K562 (cell line): ENCODE data around the gene HS6ST1. TPM values are rescaled to one million over a fixed set of nuclear protein-coding genes. Genes with fewer than 3 reads are reported as not detected.

ENCODE experiments used
- ATAC-seq: fragments of 200-7000 bp; cut with Tn5 transposase; 3 replicates; pipeline ENCODE4 v1.9.1; 2020; ENCODE audit warnings: moderate library complexity
- BruUV-seq: library from RNA; stranded (reverse); fragments of 400-500 nt; replicated peaks from 2 replicates; lab custom pipeline; 2021; lab: Mats Ljungman, UMichigan
- CTCF ChIA-PET: fragments of 300-600 bp; formaldehyde crosslinking; extraction: SDS; loops from one replicate; lab custom pipeline; 2021; ENCODE audit warnings: low intra/inter-chr PET ratio; lab: Yijun Ruan, JAX
- POLR2A ChIA-PET: fragments of 300-600, 350-650 bp; sonication (Branson Sonifier 250); formaldehyde crosslinking; extraction: SDS; loops from one replicate; lab custom pipeline; 2021; ENCODE audit warnings: antibody characterized with exemption, inconsistent platforms; lab: Yijun Ruan, JAX
- DNase-seq, 4 experiments: peaks; one replicate each; pipeline versions ENCODE4 v3.0.0 to v3.0.0-alpha.2; 2011 to 2018; ENCODE audit warnings: low spot score in 3 of 4, mixed read lengths in 3 of 4; ENCODE audit errors: extremely low read depth in 1 of 4
- FAIRE-seq: peaks from 2 replicates; lab custom pipeline; 2011; peaks lifted over from hg19 to GRCh38; lab: Jason Lieb, UNC
- H2AFZ ChIP-seq: 2 replicates; pipeline ENCODE4 v1.6.0; 2011; ENCODE audit warnings: low read depth, low read length, control low read depth, inconsistent platforms
- H3K27ac ChIP-seq: fragments of 200-600 bp; 3 replicates; pipeline ENCODE4 v1.8.0; 2011; ENCODE audit warnings: low read depth, mild to moderate bottlenecking, control low read depth, inconsistent platforms, low read length, moderate library complexity, mixed read lengths; ENCODE audit errors: extremely low read depth
- H3K27me3 ChIP-seq, 2 experiments: fragments of 300-600 bp in 1 of 2; 2 replicates in 1 of 2; 3 replicates in 1 of 2; pipeline versions ENCODE4 v1.6.0 to v1.8.0; 2011; ENCODE audit warnings: inconsistent platforms in 2 of 2, low read length in 2 of 2, mild to moderate bottlenecking in 1 of 2, mixed read lengths in 1 of 2, moderate library complexity in 1 of 2; ENCODE audit not compliant: control insufficient read depth in 2 of 2, insufficient read depth in 2 of 2
- H3K36me3 ChIP-seq: fragments of 300-600 bp; 3 replicates; pipeline ENCODE4 v1.8.0; 2011; ENCODE audit warnings: mild to moderate bottlenecking, low read length, inconsistent platforms; ENCODE audit not compliant: control insufficient read depth, insufficient read depth
- H3K4me1 ChIP-seq, 2 experiments: fragments of 200-600 bp in 1 of 2; replicated peaks in 1 of 2; 2 replicates in 1 of 2; 3 replicates in 1 of 2; pipeline versions ENCODE4 v1.5.1 to v1.8.0; 2011; ENCODE audit warnings: inconsistent platforms in 2 of 2, low read length in 2 of 2, mild to moderate bottlenecking in 1 of 2, mixed read lengths in 1 of 2, moderate library complexity in 1 of 2; ENCODE audit not compliant: control insufficient read depth in 2 of 2, insufficient read depth in 2 of 2
- H3K4me2 ChIP-seq: 2 replicates; pipeline ENCODE4 v1.6.1; 2011; ENCODE audit warnings: low read length, control low read depth, inconsistent platforms, mixed read lengths; ENCODE audit not compliant: insufficient read depth
- H3K4me3 ChIP-seq: fragments of 200-600 bp; sonication (generic), shearing (Covaris generic); 2 replicates; pipeline ENCODE4 v1.5.1; 2016; ENCODE audit warnings: control low read depth, inconsistent platforms
- H3K79me2 ChIP-seq: fragments of 200-600 bp; 3 replicates; pipeline ENCODE4 v1.8.0; 2011; ENCODE audit warnings: low read length, inconsistent platforms; ENCODE audit not compliant: control insufficient read depth, insufficient read depth
- H3K9ac ChIP-seq, 2 experiments: 2 replicates each; pipeline versions ENCODE4 v1.6.0 to v1.6.1; 2011; ENCODE audit warnings: low read depth in 2 of 2, low read length in 2 of 2, control low read depth in 1 of 2, inconsistent platforms in 1 of 2, mild to moderate bottlenecking in 1 of 2, mixed read lengths in 1 of 2; ENCODE audit not compliant: insufficient read depth in 1 of 2
- H3K9me1 ChIP-seq: one replicate; pipeline ENCODE4 v1.6.0; 2011; ENCODE audit warnings: inconsistent platforms, mild to moderate bottlenecking, low read length, moderate library complexity; ENCODE audit not compliant: control insufficient read depth, insufficient read depth
- H3K9me3 ChIP-seq: replicated peaks from 2 replicates; pipeline ENCODE4 v1.5.1; 2011; ENCODE audit warnings: low read depth, low read length, inconsistent platforms; ENCODE audit not compliant: control insufficient read depth, insufficient read depth
- H4K20me1 ChIP-seq: replicated peaks from 2 replicates; pipeline ENCODE4 v1.6.1; 2011; ENCODE audit warnings: low read length, inconsistent platforms, mixed read lengths; ENCODE audit not compliant: control insufficient read depth, insufficient read depth
- BHLHE40 ChIP-seq: IDR thresholded peaks from 2 replicates; pipeline ENCODE4 v1.6.1; 2011; ENCODE audit warnings: low read length, improper control_type of control experiment
- CHCHD3 ChIP-seq: fragments of 250-450 bp; sonication (Bioruptor Pico); IDR thresholded peaks from 2 replicates; pipeline ENCODE4 v2.1.2; 2022; ENCODE audit warnings: mild to moderate bottlenecking
- GABPB2 ChIP-seq: fragments of 250-450 bp; sonication (Bioruptor Pico); conservative IDR thresholded peaks from 2 replicates; pipeline ENCODE4 v1.5.1; 2021; ENCODE audit warnings: mild to moderate bottlenecking
- NR3C1 ChIP-seq: sonication (generic); formaldehyde crosslinking; IDR thresholded peaks from 2 replicates; pipeline ENCODE4 v1.8.1; 2022; ENCODE audit warnings: missing genetic modification reagents
- PRMT5 ChIP-seq: sonication (generic); formaldehyde crosslinking; IDR thresholded peaks from 2 replicates; pipeline ENCODE4 v1.5.0; 2020; ENCODE audit warnings: missing genetic modification reagents
- SRSF9 ChIP-seq: fragments of 200-400 bp; formaldehyde crosslinking; IDR thresholded peaks from 2 replicates; pipeline ENCODE4 v1.6.1; 2017; ENCODE audit warnings: low read depth, low read length, borderline replicate concordance
- ZNF764 ChIP-seq: fragments of 250-450 bp; sonication (Bioruptor Pico); IDR thresholded peaks from 2 replicates; pipeline ENCODE4 v1.4.0; 2020; ENCODE audit warnings: low read depth, mild to moderate bottlenecking, moderate library complexity
- WGBS: fragments of 100-300 bp; shearing (Covaris generic); methylation state at CpG from one replicate; pipeline ENCODE4 v1.1.6; 2016; ENCODE audit warnings: low coverage, mixed read lengths; ENCODE audit not compliant: insufficient coverage; ENCODE audit errors: missing lambda C conversion rate; 5-methylcytosine and 5-hydroxymethylcytosine counted together
- in situ Hi-C: fragments of 300-500 bp; cut with MboI; formaldehyde crosslinking; loops from 4 replicates; pipeline ENCODE4 v1.15.0; 2018; ENCODE audit warnings: inconsistent platforms, mixed read lengths
- intact Hi-C: fragments of 100-400 bp; cut with micrococcal nuclease; formaldehyde crosslinking; loops from 2 replicates; pipeline ENCODE4 v1.14.2; 2022
- polyA plus RNA-seq, 8 experiments: library from polyadenylated mRNA; depleted of rRNA in 4 of 8; stranded (reverse) in 5 of 8; unstranded in 3 of 8; fragments of >200 nt; fragmentation: Nextera tagmentation in 2 of 8; fragmentation: Illumina TruSeq in 1 of 8; extraction: Ambion mirVana in 2 of 8; extraction: Trizol in 1 of 8; gene quantifications; 2 replicates each; pipeline versions ENCODE4 v1.2.1 to v1.2.3, GENCODE V29; 2011 to 2014; ENCODE audit warnings: inconsistent platforms in 1 of 8, missing spikeins in 1 of 8
- total RNA-seq, 7 experiments: library from RNA; depleted of rRNA in 6 of 7; stranded (reverse); fragments of >200 nt in 6 of 7; fragmentation: Illumina TruSeq in 2 of 7; extraction: Trizol in 2 of 7; gene quantifications; 2 replicates each; pipeline versions ENCODE4 v1.2.1 to v1.2.3, GENCODE V29; 2011 to 2021; ENCODE audit warnings: low replicate concordance in 1 of 7
- TF ChIP-seq, protein P1 (sequence below), 3 experiments: fragments of 200-800 bp in 1 of 3; sonication (Bioruptor generic) in 1 of 3; sonication (generic) in 1 of 3; formaldehyde crosslinking in 1 of 3; IDR thresholded peaks; 2 replicates each; pipeline versions ENCODE4 v1.6.1 to v1.8.0; 2016 to 2022; ENCODE audit warnings: mild to moderate bottlenecking in 2 of 3, missing compliant biosample characterization in 2 of 3, missing genetic modification characterization in 2 of 3, missing genetic modification reagents in 1 of 3
- TF ChIP-seq, protein P2 (sequence below): sonication (generic); formaldehyde crosslinking; IDR thresholded peaks from 2 replicates; pipeline ENCODE4 v1.8.0; 2022; ENCODE audit warnings: missing genetic modification reagents, mild to moderate bottlenecking, moderate library complexity, borderline replicate concordance
- TF ChIP-seq, protein P3 (sequence below): fragments of 450-650 bp; formaldehyde crosslinking; IDR thresholded peaks from 2 replicates; pipeline ENCODE4 v1.4.0; 2022; ENCODE audit warnings: missing genetic modification characterization
- TF ChIP-seq, protein P4 (sequence below), 3 experiments: fragments of 200-800 bp in 1 of 3; fragments of 250-450 bp in 1 of 3; fragments of 450-650 bp in 1 of 3; sonication (Bioruptor Pico) in 1 of 3; sonication (Bioruptor generic) in 1 of 3; formaldehyde crosslinking in 1 of 3; IDR thresholded peaks; 2 replicates each; pipeline versions ENCODE4 v1.6.1 to v1.8.0; 2016 to 2022; ENCODE audit warnings: mild to moderate bottlenecking in 2 of 3, missing genetic modification characterization in 2 of 3, missing compliant biosample characterization in 1 of 3, moderate library complexity in 1 of 3
- TF ChIP-seq, protein P5 (sequence below): fragments of 250-450 bp; sonication (Bioruptor Pico); IDR thresholded peaks from 2 replicates; pipeline ENCODE4 v1.6.1; 2021; ENCODE audit warnings: mild to moderate bottlenecking

HS6ST1 gene
- total and polyA plus RNA-seq, 9 of the 15 experiments (the other 6 are each of a cell fraction or from before 2014, with no cell fraction given) = 0.06 to 7.4 (median 3.8) TPM

GRCh38 chr2:128277961-128278681 lies 40.5 kb downstream of the HS6ST1 start:
- ChIA-PET CTCF (no interaction called here), POLR2A (no interaction called here)
- Histone ChIP-seq H3K27ac (no peak overlapping the region), H3K27me3 (no peaks in the 10 kb centered on the region), H3K4me3 (no peak overlapping the region), H3K9me3 (no peaks in the 10 kb centered on the region), H3K9me1 (no peaks in the 10 kb centered on the region), H3K9ac (no peak overlapping the region; a peak in 1 of 4 replicates), H4K20me1 (no peaks in the 10 kb centered on the region; the same call in 1 of the 2 replicates), H3K4me1 (peaks cover 0 to 31% of the 10 kb centered on the region in 2 experiments; a peak in 3 of 5 replicates), H3K4me2 (no peak overlapping the region), H3K36me3 (no peaks in the 10 kb centered on the region), H2AFZ (no peak overlapping the region), H3K79me2 (no peaks in the 10 kb centered on the region)
- no TSS peak for BruUV-seq
- 51% methylated on average over 14 of the region's 14 CpGs for WGBS
- in situ Hi-C loops (no loop called here), intact Hi-C loops (no loop called here)
- DNase-seq = no peak
- no peak for TF ChIP-seq BHLHE40
- TF ChIP-seq, protein P1, sequence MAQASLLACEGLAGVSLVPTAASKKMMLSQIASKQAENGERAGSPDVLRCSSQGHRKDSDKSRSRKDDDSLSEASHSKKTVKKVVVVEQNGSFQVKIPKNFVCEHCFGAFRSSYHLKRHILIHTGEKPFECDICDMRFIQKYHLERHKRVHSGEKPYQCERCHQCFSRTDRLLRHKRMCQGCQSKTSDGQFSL (CRISPR knock-in tag; IDR thresholded peaks at IDR 0.05) = no peak
- TF ChIP-seq, protein P1 (tag; IDR thresholded peaks at IDR 0.05) = no peak
- no peak for TF ChIP-seq ZNF764 (CRISPR knock-in tag)
- no peak for TF ChIP-seq GABPB2 (CRISPR knock-in tag)
- TF ChIP-seq, protein P2, sequence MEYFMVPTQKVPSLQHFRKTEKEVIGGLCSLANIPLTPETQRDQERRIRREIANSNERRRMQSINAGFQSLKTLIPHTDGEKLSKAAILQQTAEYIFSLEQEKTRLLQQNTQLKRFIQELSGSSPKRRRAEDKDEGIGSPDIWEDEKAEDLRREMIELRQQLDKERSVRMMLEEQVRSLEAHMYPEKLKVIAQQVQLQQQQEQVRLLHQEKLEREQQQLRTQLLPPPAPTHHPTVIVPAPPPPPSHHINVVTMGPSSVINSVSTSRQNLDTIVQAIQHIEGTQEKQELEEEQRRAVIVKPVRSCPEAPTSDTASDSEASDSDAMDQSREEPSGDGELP (CRISPR knock-in tag) = no peak
- TF ChIP-seq, protein P3, sequence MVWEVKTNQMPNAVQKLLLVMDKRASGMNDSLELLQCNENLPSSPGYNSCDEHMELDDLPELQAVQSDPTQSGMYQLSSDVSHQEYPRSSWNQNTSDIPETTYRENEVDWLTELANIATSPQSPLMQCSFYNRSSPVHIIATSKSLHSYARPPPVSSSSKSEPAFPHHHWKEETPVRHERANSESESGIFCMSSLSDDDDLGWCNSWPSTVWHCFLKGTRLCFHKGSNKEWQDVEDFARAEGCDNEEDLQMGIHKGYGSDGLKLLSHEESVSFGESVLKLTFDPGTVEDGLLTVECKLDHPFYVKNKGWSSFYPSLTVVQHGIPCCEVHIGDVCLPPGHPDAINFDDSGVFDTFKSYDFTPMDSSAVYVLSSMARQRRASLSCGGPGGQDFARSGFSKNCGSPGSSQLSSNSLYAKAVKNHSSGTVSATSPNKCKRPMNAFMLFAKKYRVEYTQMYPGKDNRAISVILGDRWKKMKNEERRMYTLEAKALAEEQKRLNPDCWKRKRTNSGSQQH (CRISPR knock-in tag) = no peak
- TF ChIP-seq SRSF9 = no peak
- no peak for TF ChIP-seq CHCHD3 (CRISPR knock-in tag)
- TF ChIP-seq, protein P4, sequence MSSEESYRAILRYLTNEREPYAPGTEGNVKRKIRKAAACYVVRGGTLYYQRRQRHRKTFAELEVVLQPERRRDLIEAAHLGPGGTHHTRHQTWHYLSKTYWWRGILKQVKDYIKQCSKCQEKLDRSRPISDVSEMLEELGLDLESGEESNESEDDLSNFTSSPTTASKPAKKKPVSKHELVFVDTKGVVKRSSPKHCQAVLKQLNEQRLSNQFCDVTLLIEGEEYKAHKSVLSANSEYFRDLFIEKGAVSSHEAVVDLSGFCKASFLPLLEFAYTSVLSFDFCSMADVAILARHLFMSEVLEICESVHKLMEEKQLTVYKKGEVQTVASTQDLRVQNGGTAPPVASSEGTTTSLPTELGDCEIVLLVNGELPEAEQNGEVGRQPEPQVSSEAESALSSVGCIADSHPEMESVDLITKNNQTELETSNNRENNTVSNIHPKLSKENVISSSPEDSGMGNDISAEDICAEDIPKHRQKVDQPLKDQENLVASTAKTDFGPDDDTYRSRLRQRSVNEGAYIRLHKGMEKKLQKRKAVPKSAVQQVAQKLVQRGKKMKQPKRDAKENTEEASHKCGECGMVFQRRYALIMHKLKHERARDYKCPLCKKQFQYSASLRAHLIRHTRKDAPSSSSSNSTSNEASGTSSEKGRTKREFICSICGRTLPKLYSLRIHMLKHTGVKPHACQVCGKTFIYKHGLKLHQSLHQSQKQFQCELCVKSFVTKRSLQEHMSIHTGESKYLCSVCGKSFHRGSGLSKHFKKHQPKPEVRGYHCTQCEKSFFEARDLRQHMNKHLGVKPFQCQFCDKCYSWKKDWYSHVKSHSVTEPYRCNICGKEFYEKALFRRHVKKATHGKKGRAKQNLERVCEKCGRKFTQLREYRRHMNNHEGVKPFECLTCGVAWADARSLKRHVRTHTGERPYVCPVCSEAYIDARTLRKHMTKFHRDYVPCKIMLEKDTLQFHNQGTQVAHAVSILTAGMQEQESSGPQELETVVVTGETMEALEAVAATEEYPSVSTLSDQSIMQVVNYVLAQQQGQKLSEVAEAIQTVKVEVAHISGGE (CRISPR knock-in tag; IDR thresholded peaks at IDR 0.05) = no peak
- no peak for TF ChIP-seq PRMT5
- no peak for TF ChIP-seq NR3C1
- TF ChIP-seq, protein P5, sequence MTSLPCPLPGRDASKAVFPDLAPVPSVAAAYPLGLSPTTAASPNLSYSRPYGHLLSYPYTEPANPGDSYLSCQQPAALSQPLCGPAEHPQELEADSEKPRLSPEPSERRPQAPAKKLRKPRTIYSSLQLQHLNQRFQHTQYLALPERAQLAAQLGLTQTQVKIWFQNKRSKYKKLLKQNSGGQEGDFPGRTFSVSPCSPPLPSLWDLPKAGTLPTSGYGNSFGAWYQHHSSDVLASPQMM = no peak
- no peak for FAIRE-seq
- ATAC-seq = no peak
